Suprapubic skin (tissue), 3 donors: ENCODE results near the gene GRPEL2.

Source experiments
- EP300 ChIP-seq: sonication (generic); formaldehyde crosslinking; IDR thresholded peaks from one replicate; pipeline ENCODE4 v1.6.1; 2017; ENCODE audit warnings: antibody characterized with exemption
- POLR2A ChIP-seq, 2 donors: fragments of 450-650 bp; IDR thresholded peaks; one replicate each; pipeline ENCODE4 v1.6.1; 2017; ENCODE audit warnings: antibody characterized with exemption in 2 of 2, mild to moderate bottlenecking in 2 of 2, moderate library complexity in 2 of 2
- TF ChIP-seq, protein P1 (sequence below), 2 donors: fragments of 200-600 bp in 1 of 2; fragments of 450-650 bp in 1 of 2; sonication (generic) in 1 of 2; IDR thresholded peaks; one replicate each; pipeline ENCODE4 v1.5.1; 2016 to 2019; ENCODE audit warnings: antibody characterized with exemption in 2 of 2, mild to moderate bottlenecking in 1 of 2, moderate library complexity in 1 of 2

DNA sequence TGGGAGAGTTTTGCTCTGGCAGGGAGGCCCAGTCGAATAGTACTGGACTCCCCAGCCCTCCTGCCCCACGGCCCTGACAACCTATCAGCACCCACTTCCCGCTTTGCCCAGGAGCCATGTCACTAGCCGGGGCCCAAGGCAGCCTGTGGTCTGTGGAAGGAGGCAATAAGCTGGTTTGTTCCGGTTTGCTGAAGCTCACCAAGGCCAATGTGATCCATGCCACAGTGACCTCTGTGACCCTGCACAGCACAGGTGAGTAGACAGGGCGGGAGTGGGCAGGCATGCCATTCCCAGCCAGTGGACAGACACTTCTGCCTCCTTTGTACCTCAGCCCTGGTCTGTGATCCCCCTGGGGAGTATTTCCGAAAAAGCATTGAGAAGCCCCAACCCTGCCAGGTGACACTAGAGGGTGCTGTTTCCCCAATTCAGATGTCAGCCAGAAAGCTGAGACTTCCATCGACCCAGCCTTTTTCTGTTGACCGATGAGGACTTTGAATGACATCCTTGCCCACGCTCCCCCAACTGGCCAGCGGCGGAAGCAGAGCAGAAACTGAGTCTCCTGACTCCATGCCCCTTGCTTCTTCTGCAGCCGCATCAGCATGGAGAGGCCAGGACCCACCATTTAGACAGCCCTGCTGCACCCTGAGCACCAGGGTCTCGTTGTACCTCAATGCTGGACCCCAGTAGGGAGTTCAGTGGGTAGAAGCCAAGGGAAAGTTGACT, 22.1 kb downstream of the GRPEL2 start:
- TF ChIP-seq EP300 (no peak), POLR2A (IDR thresholded peaks at IDR 0.05) (no peak)
- TF ChIP-seq, protein P1, sequence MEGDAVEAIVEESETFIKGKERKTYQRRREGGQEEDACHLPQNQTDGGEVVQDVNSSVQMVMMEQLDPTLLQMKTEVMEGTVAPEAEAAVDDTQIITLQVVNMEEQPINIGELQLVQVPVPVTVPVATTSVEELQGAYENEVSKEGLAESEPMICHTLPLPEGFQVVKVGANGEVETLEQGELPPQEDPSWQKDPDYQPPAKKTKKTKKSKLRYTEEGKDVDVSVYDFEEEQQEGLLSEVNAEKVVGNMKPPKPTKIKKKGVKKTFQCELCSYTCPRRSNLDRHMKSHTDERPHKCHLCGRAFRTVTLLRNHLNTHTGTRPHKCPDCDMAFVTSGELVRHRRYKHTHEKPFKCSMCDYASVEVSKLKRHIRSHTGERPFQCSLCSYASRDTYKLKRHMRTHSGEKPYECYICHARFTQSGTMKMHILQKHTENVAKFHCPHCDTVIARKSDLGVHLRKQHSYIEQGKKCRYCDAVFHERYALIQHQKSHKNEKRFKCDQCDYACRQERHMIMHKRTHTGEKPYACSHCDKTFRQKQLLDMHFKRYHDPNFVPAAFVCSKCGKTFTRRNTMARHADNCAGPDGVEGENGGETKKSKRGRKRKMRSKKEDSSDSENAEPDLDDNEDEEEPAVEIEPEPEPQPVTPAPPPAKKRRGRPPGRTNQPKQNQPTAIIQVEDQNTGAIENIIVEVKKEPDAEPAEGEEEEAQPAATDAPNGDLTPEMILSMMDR (IDR thresholded peaks at IDR 0.05) = peak; percentile 18 to 76
